HepG2 (cell line): Measurements from ENCODE around the gene PRKACG. TPM values are rescaled to one million over a fixed set of nuclear protein-coding genes. Genes with fewer than 3 reads are reported as not detected.

Experiments used
- HNRNPUL1 ChIP-seq: fragments of 200-400 bp; formaldehyde crosslinking; IDR thresholded peaks from 2 replicates; pipeline ENCODE4 v1.6.1; 2017; ENCODE audit warnings: low read depth, mild to moderate bottlenecking, low read length, moderate library complexity
- ZKSCAN8 ChIP-seq: IDR thresholded peaks from 2 replicates; pipeline ENCODE4 v1.6.1; 2016; ENCODE audit warnings: borderline replicate concordance, missing genetic modification reagents, missing compliant biosample characterization
- ZNF724P ChIP-seq: sonication (generic); formaldehyde crosslinking; IDR thresholded peaks from 2 replicates; pipeline ENCODE4 v1.8.0; 2022; ENCODE audit warnings: missing genetic modification reagents, borderline replicate concordance
- polyA plus RNA-seq, 8 experiments: library from polyadenylated mRNA; depleted of rRNA in 3 of 8; stranded (reverse) in 7 of 8; unstranded in 1 of 8; fragments of >200 nt; fragmentation: Illumina TruSeq in 4 of 8; extraction: Trizol in 4 of 8; gene quantifications; 2 replicates each; pipeline versions ENCODE4 v1.2.1 to v1.2.3, GENCODE V29; 2011 to 2016; ENCODE audit warnings: low read depth in 4 of 8, missing spikeins in 1 of 8, mixed read lengths in 1 of 8; ENCODE audit not compliant: insufficient read depth in 1 of 8
- total RNA-seq, 5 experiments: library from RNA; depleted of rRNA; stranded (reverse); fragments of >200 nt; fragmentation: Illumina TruSeq; extraction: Trizol; gene quantifications; 2 replicates each; pipeline ENCODE4 v1.2.3, GENCODE V29; 2016; ENCODE audit warnings: low read depth in 1 of 5
- TF ChIP-seq, protein P1 (sequence below), 2 experiments: fragments of 450-650 bp in 1 of 2; sonication (generic) in 1 of 2; formaldehyde crosslinking in 1 of 2; IDR thresholded peaks; 2 replicates each; pipeline versions ENCODE4 v1.6.1 to v1.8.0; 2016 to 2022; ENCODE audit warnings: antibody characterized with exemption in 1 of 2, mild to moderate bottlenecking in 1 of 2, missing genetic modification reagents in 1 of 2
- TF ChIP-seq, protein P2 (sequence below): sonication (generic); formaldehyde crosslinking; IDR thresholded peaks from 2 replicates; pipeline ENCODE4 v1.4.0; 2020; ENCODE audit warnings: missing genetic modification reagents

Gene PRKACG
- total and polyA plus RNA-seq, 2 of the 13 experiments (the other 11 are each of a cell fraction or from before 2014, with no cell fraction given): not detected

DNA sequence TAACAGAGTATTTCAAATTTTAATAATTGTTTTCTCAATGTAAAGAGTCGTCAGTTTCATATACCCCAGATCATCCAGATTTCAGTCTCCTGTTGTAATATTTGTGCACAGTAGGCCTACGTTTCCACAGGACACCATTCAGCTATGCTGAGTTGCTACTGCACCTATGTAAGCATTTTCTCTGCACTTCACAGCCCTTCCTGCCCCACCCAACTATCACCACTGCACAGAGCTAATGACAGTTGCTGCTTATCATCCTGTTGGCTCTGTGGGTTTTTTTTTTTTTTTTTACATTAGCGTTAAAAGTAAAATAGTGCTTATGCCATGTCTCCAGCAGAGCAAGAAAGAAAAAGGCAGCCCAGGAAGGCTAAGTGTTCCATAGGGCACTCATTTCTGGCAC, 5.9 kb upstream of the PRKACG start (continued):
- TF ChIP-seq, protein P1, sequence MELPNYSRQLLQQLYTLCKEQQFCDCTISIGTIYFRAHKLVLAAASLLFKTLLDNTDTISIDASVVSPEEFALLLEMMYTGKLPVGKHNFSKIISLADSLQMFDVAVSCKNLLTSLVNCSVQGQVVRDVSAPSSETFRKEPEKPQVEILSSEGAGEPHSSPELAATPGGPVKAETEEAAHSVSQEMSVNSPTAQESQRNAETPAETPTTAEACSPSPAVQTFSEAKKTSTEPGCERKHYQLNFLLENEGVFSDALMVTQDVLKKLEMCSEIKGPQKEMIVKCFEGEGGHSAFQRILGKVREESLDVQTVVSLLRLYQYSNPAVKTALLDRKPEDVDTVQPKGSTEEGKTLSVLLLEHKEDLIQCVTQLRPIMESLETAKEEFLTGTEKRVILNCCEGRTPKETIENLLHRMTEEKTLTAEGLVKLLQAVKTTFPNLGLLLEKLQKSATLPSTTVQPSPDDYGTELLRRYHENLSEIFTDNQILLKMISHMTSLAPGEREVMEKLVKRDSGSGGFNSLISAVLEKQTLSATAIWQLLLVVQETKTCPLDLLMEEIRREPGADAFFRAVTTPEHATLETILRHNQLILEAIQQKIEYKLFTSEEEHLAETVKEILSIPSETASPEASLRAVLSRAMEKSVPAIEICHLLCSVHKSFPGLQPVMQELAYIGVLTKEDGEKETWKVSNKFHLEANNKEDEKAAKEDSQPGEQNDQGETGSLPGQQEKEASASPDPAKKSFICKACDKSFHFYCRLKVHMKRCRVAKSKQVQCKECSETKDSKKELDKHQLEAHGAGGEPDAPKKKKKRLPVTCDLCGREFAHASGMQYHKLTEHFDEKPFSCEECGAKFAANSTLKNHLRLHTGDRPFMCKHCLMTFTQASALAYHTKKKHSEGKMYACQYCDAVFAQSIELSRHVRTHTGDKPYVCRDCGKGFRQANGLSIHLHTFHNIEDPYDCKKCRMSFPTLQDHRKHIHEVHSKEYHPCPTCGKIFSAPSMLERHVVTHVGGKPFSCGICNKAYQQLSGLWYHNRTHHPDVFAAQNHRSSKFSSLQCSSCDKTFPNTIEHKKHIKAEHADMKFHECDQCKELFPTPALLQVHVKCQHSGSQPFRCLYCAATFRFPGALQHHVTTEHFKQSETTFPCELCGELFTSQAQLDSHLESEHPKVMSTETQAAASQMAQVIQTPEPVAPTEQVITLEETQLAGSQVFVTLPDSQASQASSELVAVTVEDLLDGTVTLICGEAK (IDR thresholded peaks at IDR 0.05): no peak
- TF ChIP-seq, protein P1 (CRISPR knock-in tag; IDR thresholded peaks at IDR 0.05): no peak
- no peak for TF ChIP-seq HNRNPUL1
- TF ChIP-seq ZKSCAN8 (CRISPR knock-in tag): no peak
- TF ChIP-seq, protein P2, sequence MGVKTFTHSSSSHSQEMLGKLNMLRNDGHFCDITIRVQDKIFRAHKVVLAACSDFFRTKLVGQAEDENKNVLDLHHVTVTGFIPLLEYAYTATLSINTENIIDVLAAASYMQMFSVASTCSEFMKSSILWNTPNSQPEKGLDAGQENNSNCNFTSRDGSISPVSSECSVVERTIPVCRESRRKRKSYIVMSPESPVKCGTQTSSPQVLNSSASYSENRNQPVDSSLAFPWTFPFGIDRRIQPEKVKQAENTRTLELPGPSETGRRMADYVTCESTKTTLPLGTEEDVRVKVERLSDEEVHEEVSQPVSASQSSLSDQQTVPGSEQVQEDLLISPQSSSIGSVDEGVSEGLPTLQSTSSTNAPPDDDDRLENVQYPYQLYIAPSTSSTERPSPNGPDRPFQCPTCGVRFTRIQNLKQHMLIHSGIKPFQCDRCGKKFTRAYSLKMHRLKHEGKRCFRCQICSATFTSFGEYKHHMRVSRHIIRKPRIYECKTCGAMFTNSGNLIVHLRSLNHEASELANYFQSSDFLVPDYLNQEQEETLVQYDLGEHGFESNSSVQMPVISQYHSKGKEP (CRISPR knock-in tag): no peak
- no peak for TF ChIP-seq ZNF724P
